Lung (tissue), 12 donors: ENCODE measurements around the gene GIGYF2. TPM values are rescaled to one million over a fixed set of nuclear protein-coding genes. Genes with fewer than 3 reads are reported as not detected.

Experiments
- ATAC-seq: fragments of 200-7000 bp; cut with Tn5 transposase; one replicate; pipeline ENCODE4 v1.9.1; 2020; ENCODE audit warnings: moderate number of reproducible peaks; ENCODE audit not compliant: insufficient read depth, low FRiP score
- DNase-seq, 3 donors: peaks; one replicate each; pipeline ENCODE4 v3.0.0-alpha.2; 2013 to 2017
- H3K27ac ChIP-seq, 2 donors: one replicate each; pipeline ENCODE4 v1.5.1; 2013; ENCODE audit warnings: mild to moderate bottlenecking in 2 of 2, moderate library complexity in 2 of 2, control low read depth in 1 of 2, inconsistent platforms in 1 of 2, low read depth in 1 of 2, low read length in 1 of 2
- H3K27me3 ChIP-seq, 3 donors: one replicate each; pipeline ENCODE4 v1.5.1; 2013; ENCODE audit warnings: low read length in 2 of 3; ENCODE audit not compliant: control insufficient read depth in 3 of 3, insufficient read depth in 3 of 3
- H3K36me3 ChIP-seq, 4 donors: one replicate each; pipeline ENCODE4 v1.5.1; 2013; ENCODE audit warnings: low read length in 4 of 4, mild to moderate bottlenecking in 1 of 4, moderate library complexity in 1 of 4; ENCODE audit not compliant: control insufficient read depth in 4 of 4, insufficient read depth in 4 of 4
- H3K4me1 ChIP-seq, 5 donors: one replicate each; pipeline ENCODE4 v1.5.1; 2013; ENCODE audit warnings: low read length in 5 of 5, mild to moderate bottlenecking in 2 of 5, moderate library complexity in 1 of 5; ENCODE audit not compliant: control insufficient read depth in 5 of 5, insufficient read depth in 5 of 5
- H3K4me3 ChIP-seq: one replicate; pipeline ENCODE4 v1.5.1; 2013; ENCODE audit warnings: mild to moderate bottlenecking, control low read depth, moderate library complexity
- H3K9ac ChIP-seq, 2 donors: one replicate each; pipeline ENCODE4 v1.5.1; 2013; ENCODE audit warnings: low read length in 2 of 2, control low read depth in 1 of 2; ENCODE audit not compliant: insufficient read depth in 1 of 2
- H3K9me3 ChIP-seq, 4 donors: one replicate each; pipeline ENCODE4 v1.5.1; 2013; ENCODE audit warnings: low read length in 3 of 4, mild to moderate bottlenecking in 1 of 4, moderate library complexity in 1 of 4; ENCODE audit not compliant: control insufficient read depth in 4 of 4, insufficient read depth in 3 of 4
- CTCF ChIP-seq: IDR thresholded peaks from 2 replicates; pipeline ENCODE4 v1.5.1; 2012; ENCODE audit warnings: mild to moderate bottlenecking; ENCODE audit errors: control extremely low read depth, extremely low read depth
- WGBS, 2 donors: extraction: QIAGEN DNeasy Blood & Tissue Kit; methylation state at CpG; one replicate each; pipeline ENCODE4 v1.1.7; 2013; 5-methylcytosine and 5-hydroxymethylcytosine counted together
- polyA plus RNA-seq, 2 donors: library from polyadenylated mRNA; stranded (reverse); fragments of 200-250 nt; gene quantifications; one replicate each; pipeline ENCODE4 v1.2.1, GENCODE V29; 2013
- total RNA-seq, 2 donors: library from RNA; depleted of rRNA in 1 of 2; stranded (reverse); fragments of >200 nt in 1 of 2; gene quantifications; one replicate each; pipeline ENCODE4 v1.2.1, GENCODE V29; 2014 to 2021
- donor health status: control.
- donor health status: control.
- donor health status: Bipolar disorder and iron deficiency.
- donor health status: healthy.
- donor health status: DM: yes; HTN: yes; CAD: no.

The GIGYF2 gene
- total and polyA plus RNA-seq, 4 donors = 15.9 to 145 (median 37.3) TPM

DNA sequence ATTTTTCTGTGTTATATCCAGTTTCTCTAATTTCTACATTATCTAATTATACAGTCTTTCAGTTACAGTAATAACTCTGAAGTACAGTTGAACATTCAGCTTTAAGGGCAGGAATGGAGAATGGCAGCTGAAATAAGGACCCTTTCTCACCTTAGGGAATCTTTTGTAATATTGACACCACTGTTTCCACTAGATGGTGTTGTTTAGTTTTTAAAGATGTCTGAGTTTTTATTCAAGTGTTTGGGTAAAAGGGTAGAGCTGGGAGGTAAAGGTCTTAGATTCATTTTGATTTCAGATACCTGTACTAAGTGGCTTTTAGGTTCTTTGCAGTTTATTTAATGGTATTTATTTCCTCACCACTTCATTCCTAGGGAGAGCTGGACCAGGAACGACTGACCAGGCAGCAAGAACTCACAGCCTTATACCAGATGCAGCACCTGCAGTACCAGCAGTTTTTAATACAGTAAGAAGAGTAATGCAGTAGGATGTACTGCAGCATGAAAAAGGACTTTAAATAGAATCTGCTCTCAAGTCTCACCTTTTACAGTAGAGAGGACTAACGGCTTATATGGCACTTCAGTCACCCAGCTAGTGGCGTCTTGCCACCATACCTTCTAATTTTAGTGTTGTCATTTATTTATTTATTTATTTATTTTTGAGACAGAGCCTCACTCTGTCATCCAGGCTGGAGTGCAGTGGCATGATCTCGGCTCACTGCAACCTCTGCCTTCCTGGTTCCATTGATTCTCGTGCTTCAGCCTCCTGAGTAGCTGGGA lies 112.4 kb downstream of the GIGYF2 start:
- Histone ChIP-seq H3K27me3 (no peaks in the 10 kb centered on the region), H3K9me3 (no peaks in the 10 kb centered on the region), H3K4me3 (no peak overlapping the region), H3K4me1 (no peaks in the 10 kb centered on the region), H3K27ac (peak overlapping the region in 1 of 2 donors; percentile 49), H3K9ac (no peak overlapping the region), H3K36me3 (peaks cover 15 to 46% (median 27%) of the 10 kb centered on the region in 4 donors)
- WGBS, 2 donors = 94 to 97% methylated on average over 5 of the region's 5 CpGs
- TF ChIP-seq CTCF = no peak
- ATAC-seq (no peak), DNase-seq (no peak)

DNA sequence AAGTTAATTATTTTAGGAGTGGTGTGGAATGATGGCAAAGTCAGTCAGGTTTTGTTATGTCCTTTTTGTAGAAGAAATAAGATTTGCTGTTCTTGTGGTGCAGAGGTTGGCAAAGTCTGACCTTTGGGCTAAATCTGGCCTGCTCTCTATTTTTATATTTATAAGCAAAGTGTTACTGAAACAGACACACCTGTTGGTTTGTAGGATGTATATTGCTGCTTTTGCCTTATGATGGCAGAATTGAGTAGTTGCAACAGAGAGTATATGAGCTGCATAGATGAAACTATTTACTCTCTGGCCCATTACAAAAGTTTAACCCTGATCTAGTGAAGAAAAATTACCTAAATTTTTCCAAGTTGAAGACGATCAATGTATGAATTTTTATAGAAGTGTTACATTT lies 113.3 kb downstream of the GIGYF2 start:
- Histone ChIP-seq H3K4me1 (peaks cover 0 to under 1% (median 0%) of the 10 kb centered on the region in 5 donors), H3K27me3 (no peaks in the 10 kb centered on the region), H3K9ac (no peak overlapping the region), H3K27ac (peak overlapping the region in 1 of 2 donors; percentile 49), H3K9me3 (no peaks in the 10 kb centered on the region), H3K36me3 (peaks cover 21 to 55% (median 29%) of the 10 kb centered on the region in 4 donors), H3K4me3 (no peak overlapping the region)
- ATAC-seq (no peak), DNase-seq (no peak)
- WGBS, 2 donors = 89 to 91% methylated on average over 1 of the region's 1 CpG
- no peak for TF ChIP-seq CTCF

GRCh38 chr2:232815569-232815968 lies 118.4 kb downstream of the GIGYF2 start:
- H3K9ac ChIP-seq = no peak overlapping the region
- DNase-seq = no peak
- H3K27ac ChIP-seq = peak overlapping the region in 1 of 2 donors; percentile 22
- no peak for ATAC-seq
- H3K4me1 ChIP-seq = peaks cover 0 to 4% (median 0%) of the 10 kb centered on the region in 5 donors
- H3K4me3 ChIP-seq = no peak overlapping the region
- 70 to 76% methylated on average over 3 of the region's 3 CpGs for WGBS, 2 donors
- H3K9me3 ChIP-seq = no peaks in the 10 kb centered on the region
- peaks cover 17 to 50% (median 37%) of the 10 kb centered on the region in 4 donors for H3K36me3 ChIP-seq
- TF ChIP-seq CTCF = no peak
- H3K27me3 ChIP-seq = no peaks in the 10 kb centered on the region
